Spleen (tissue), 7 donors: ENCODE results near the gene KAT6B.

Experiments used
- CTCF ChIP-seq, 11 experiments: fragments of 200-600 bp in 7 of 11; fragments of 450-650 bp in 4 of 11; sonication (generic) in 4 of 11; IDR thresholded peaks in 8 of 11; conservative IDR thresholded peaks in 3 of 11; 1 replicate in 7 of 11; 2 replicates in 4 of 11; pipeline versions ENCODE4 v1.4.0 to v1.8.0; 2016 to 2021; ENCODE audit warnings: antibody characterized with exemption in 11 of 11, inconsistent platforms in 4 of 11, mild to moderate bottlenecking in 1 of 11
- POLR2AphosphoS5 ChIP-seq, 3 donors: sonication (generic); formaldehyde crosslinking; IDR thresholded peaks; one replicate each; pipeline ENCODE4 v1.5.1; 2017; ENCODE audit warnings: antibody characterized with exemption in 3 of 3
- donor health status: DM: no; HTN: no; CAD: no; lungs with moderate emphysema.
- donor health status: DM: no; HTN: no; CAD: no.
- donor health status: DM: no; HTN: no; CAD: no.

GRCh38 chr10:74962517-74962916 is 136.1 kb downstream of the KAT6B start:
- no peak for TF ChIP-seq CTCF (IDR thresholded peaks at IDR 0.05 in 8 of 11, conservative IDR thresholded peaks at IDR 0.05 in 3 of 11)
- TF ChIP-seq POLR2AphosphoS5 (IDR thresholded peaks at IDR 0.05): no peak
